HG03097 (cell line): ENCODE data around the gene PLCB4.
"Not testable (repeated sequence)": the region's sequence is repeated elsewhere in the genome, so short reads cannot be mapped to it uniquely, and the experiment has no call there.

ENCODE experiments used
- ATAC-seq: cut with Tn5 transposase; IDR thresholded peaks from one replicate; pipeline ENCODE4 v1.9.1; 2021; ENCODE audit not compliant: unreplicated experiment, low FRiP score

PLCB4 gene

DNA sequence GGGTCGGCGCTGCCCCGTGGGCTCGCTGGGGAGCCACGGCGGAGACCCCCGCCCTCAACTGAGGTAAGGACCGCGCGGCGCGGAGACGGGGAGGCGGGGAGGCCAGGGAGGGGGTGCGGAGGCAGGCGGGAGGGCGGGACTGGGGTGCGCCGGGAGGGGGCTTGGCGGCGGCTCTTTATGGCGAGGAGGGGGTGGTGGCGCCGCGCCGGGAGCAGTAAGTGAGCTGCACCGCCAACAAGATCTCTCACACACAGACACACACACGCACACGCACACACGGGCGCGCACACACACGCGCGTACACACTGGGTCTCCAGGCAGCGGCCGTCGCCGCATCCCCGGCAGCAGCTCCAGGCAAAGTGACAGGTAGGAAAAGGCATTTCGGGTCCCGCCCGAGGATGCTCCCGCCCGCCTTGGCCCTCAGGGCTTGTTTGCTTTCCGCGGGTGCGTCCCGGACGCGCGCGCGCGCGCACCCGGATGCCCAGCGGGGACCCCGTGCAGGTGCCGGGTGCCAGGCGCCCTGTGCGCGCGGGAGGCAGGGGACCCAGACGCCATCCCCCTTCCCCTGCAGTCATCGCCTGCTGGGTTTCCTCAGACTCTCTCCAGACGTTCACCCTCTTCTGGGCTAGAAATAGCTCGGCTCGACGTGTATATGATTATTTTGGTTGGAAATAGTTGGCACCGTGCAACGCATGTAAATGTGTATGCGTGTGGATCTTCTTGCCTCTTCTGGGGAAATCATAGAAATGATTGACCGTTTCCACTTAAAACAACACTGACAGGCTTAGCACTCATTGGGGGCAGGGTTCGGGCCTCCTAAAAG lies at the start of gene PLCB4:
Gene PLCB4 (plus strand): TSS at position 247 of the 823 bp plus-strand sequence. CDS start 238,728 bp downstream, outside the sequence.
- no peak for ATAC-seq

- ATAC-seq, result no peak
These were observed 49.1 kb upstream of the PLCB4 start for GRCh38 chr20:9019833-9020232.

GRCh38 chr20:9021216-9021615 lies 47.7 kb upstream of the PLCB4 start:
- ATAC-seq, result no peak

DNA sequence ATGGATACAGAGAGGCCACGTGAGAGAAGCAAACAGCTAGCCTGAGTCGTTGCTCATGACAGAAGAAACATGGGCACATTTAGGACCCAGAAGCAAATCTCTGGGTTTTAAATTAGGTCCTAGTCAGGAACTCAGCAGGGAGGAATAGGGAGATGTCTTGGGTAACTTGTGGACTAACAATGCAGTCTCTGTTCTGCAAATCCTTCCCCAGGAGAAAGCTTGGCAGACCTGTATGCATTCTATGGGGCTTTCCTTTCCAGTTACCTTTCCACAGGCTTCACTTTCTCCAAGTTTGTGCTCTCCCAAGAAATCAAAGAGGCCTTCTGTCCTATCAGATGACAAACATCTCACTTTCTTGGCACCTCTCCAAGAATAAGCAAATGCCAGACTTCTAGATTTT lies 47.2 kb upstream of the PLCB4 start:
- no peak for ATAC-seq

- no peak for ATAC-seq
These were observed 46.5 kb upstream of the PLCB4 start for GRCh38 chr20:9022376-9022775.

GRCh38 chr20:9024606-9025005 lies 44.3 kb upstream of the PLCB4 start:
- no peak for ATAC-seq

- no peak for ATAC-seq
These were observed 43.9 kb upstream of the PLCB4 start for GRCh38 chr20:9025011-9025410.

- no peak for ATAC-seq
These were observed 43.2 kb upstream of the PLCB4 start for GRCh38 chr20:9025643-9026042.

DNA sequence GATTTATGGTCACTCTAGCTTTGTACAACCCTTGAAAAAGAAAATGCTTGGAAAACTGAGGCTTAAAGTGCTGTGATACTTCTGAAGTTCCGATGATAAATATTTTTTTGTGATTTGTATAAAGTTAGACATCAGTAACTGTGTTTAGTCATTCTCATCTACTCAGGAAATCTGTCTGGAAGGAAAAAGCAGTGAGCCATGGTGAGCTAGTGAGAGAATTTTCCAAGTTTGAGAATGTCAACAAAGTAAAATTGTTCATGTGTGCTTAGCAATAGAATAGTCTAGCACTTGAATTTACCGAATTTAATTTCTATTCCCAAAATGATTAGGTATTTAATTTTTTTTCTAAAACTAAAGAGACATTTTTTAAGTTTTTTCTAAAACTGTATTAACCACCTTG lies 41.3 kb upstream of the PLCB4 start:
- ATAC-seq, result no peak

GRCh38 chr20:9028419-9028818 lies 40.5 kb upstream of the PLCB4 start:
- ATAC-seq, result no peak

DNA sequence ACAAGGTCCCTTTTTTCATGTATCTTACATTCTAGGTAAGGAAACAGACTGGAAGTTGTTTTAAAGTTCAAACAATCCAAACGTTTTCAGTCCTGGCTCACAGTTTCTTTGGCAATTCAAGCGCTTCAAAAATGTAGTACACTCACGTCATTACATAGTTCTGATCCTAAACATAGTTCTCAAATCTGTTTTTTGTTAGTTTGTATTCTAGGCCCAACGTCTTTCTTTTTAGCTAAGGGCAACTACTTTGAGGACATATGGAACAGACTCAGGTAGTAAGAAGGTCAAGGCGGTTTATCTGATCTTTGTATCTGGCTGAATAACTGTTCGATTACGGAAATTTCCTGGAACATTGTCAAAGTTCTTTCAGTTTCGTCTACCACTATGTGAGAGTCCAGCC lies 36.9 kb upstream of the PLCB4 start:
- ATAC-seq, result no peak

DNA sequence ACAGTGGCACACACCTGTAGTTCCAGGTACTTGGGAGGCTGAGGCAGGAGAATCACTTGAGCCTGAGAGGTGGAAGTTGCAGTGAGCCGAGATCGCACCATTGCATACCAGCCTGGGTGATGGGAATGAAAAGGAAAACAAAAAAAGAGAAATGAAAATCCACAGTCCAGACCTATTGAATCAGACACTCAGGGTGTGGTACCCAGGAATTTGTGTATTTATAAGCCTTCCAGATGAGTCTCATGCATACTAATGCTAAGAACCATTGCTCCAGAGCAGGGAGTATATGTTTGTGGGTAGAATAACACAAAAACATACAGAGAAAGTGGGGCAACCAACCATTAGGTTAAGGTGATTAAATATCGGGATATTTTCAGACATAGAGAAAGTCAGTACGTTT lies 36.1 kb upstream of the PLCB4 start:
- ATAC-seq, result no peak

- no peak for ATAC-seq
These were observed 33.8 kb upstream of the PLCB4 start for GRCh38 chr20:9035126-9035525.

GRCh38 chr20:9036593-9036992 lies 32.3 kb upstream of the PLCB4 start:
- ATAC-seq, result no peak

GRCh38 chr20:9038791-9039535 lies 29.9 kb upstream of the PLCB4 start:
- no peak for ATAC-seq

- no peak for ATAC-seq
These were observed 27.9 kb upstream of the PLCB4 start for GRCh38 chr20:9040863-9041524.

DNA sequence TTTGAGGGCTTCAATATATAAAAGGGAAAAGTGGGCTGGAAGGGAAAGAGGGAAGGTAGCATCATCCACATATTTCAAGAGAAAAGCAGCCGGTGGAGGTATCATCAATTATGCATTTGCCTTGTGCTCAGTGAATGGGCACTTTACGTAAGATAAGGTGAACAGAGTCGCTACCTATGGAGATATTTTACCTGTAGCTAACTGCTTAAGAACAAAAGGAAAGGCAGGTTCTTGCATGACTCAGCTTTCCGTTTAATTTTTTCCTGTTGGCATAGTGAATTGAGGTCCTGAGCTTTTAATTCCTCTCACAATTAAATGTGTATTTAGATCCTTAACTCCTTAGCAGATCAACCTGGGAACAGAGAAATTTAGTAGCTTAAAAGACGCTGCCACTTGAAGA lies 25.5 kb upstream of the PLCB4 start:
- no peak for ATAC-seq

GRCh38 chr20:9047928-9048327 lies 21.0 kb upstream of the PLCB4 start:
- ATAC-seq, result not testable (repeated sequence)

DNA sequence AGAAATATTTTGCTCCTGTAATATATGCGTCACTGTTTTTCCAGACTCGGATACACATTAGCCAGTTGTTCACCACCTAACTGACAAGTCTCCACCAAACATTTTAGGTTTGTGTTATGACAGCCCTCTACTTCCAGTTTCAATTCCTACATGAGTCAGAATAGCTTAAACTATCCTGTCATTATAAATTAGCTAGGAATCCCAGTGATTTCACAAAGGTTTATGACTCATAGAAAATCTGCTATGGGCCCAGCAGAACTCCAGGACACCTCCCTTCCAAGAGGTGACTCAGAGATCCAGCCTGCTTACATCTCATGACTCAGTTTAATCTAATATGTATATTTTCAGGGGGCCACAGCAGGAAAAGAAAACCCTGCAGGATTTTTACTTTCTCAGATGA lies 17.4 kb upstream of the PLCB4 start:
- no peak for ATAC-seq

GRCh38 chr20:9052136-9052535 lies 16.8 kb upstream of the PLCB4 start:
- ATAC-seq, result no peak

GRCh38 chr20:9053108-9053507 lies 15.8 kb upstream of the PLCB4 start:
- ATAC-seq, result no peak
